ENCODE results near the gene F2. TPM values are rescaled to one million over a fixed set of nuclear protein-coding genes. Genes with fewer than 3 reads are reported as not detected.
A peak's percentile ranks its signal among the peaks of the same experiment; 100 is the strongest.

The F2 gene
- total and polyA plus RNA-seq, 2 of the 13 experiments (the other 11 are each of a cell fraction or from before 2014, with no cell fraction given): 330 to 801 TPM

- peak; percentile 92 for TF ChIP-seq HNF1A (IDR thresholded peaks at IDR 0.05; ENCODE audit: low read depth)
- peak; percentile 97 for TF ChIP-seq HNF1A (CRISPR knock-in tag; IDR thresholded peaks at IDR 0.05; ENCODE audit: borderline replicate concordance)
- TF ChIP-seq ZNF556 (CRISPR knock-in tag; IDR thresholded peaks at IDR 0.05; ENCODE audit: borderline replicate concordance): peak; percentile 50; the same call in 1 of the 2 replicates
- peak; percentile 59; the same call in 1 of the 2 replicates for TF ChIP-seq ZNF747 (CRISPR knock-in tag; IDR thresholded peaks at IDR 0.05; ENCODE audit: borderline replicate concordance)
- TF ChIP-seq ZNF724P (CRISPR knock-in tag; IDR thresholded peaks at IDR 0.05; ENCODE audit: borderline replicate concordance): 0 out of 2 replicates have a peak, but pooled peaks have one; percentile 68
- TF ChIP-seq SIX1 (CRISPR knock-in tag; IDR thresholded peaks at IDR 0.05; ENCODE audit: borderline replicate concordance): no peak
- TF ChIP-seq FOXO4 (CRISPR knock-in tag; conservative IDR thresholded peaks at IDR 0.05): 0 out of 2 replicates have a peak, but pooled peaks have one; percentile 87
- peak; percentile 50 for TF ChIP-seq ZNF883 (CRISPR knock-in tag; IDR thresholded peaks at IDR 0.05; ENCODE audit: not compliant biosample characterization)
- no peak; the same call in 1 of the 2 replicates for TF ChIP-seq ZNF460 (CRISPR knock-in tag; IDR thresholded peaks at IDR 0.05; ENCODE audit: borderline replicate concordance)
- TF ChIP-seq NKX3-1 (CRISPR knock-in tag; IDR thresholded peaks at IDR 0.05): peak; percentile 41; the same call in 1 of the 2 replicates
- no peak for TF ChIP-seq NFE2L1 (CRISPR knock-in tag; IDR thresholded peaks at IDR 0.05; ENCODE audit: borderline replicate concordance)
- TF ChIP-seq MXI1 (IDR thresholded peaks at IDR 0.05; ENCODE audit: borderline replicate concordance, low read depth, low read length): peak; percentile 46; the same call in 1 of the 3 replicates
- TF ChIP-seq IRX3 (CRISPR knock-in tag; IDR thresholded peaks at IDR 0.05; ENCODE audit: borderline replicate concordance, low read depth): no peak
- TF ChIP-seq RARG (CRISPR knock-in tag; IDR thresholded peaks at IDR 0.05; ENCODE audit: low read depth): no peak
- TF ChIP-seq ZNF577 (CRISPR knock-in tag; IDR thresholded peaks at IDR 0.05; ENCODE audit: borderline replicate concordance, low read depth): no peak
- peak; percentile 94 for TF ChIP-seq FOXP4 (CRISPR knock-in tag; IDR thresholded peaks at IDR 0.05)
- TF ChIP-seq TGIF2 (CRISPR knock-in tag; IDR thresholded peaks at IDR 0.05): 0 out of 2 replicates have a peak, but pooled peaks have one; percentile 62
- TF ChIP-seq TRIM24 (CRISPR knock-in tag; IDR thresholded peaks at IDR 0.05): no peak; the same call in 1 of the 2 replicates
- TF ChIP-seq CREBL2 (CRISPR knock-in tag; IDR thresholded peaks at IDR 0.05; ENCODE audit: borderline replicate concordance): no peak
- TF ChIP-seq ELF3 (CRISPR knock-in tag; IDR thresholded peaks at IDR 0.05): peak; percentile 95
- TF ChIP-seq ZBTB7A (CRISPR knock-in tag; IDR thresholded peaks at IDR 0.05): peak; percentile 96
Measured at GRCh38 chr11:46718155-46719019, 626 bp upstream of the F2 start (continued).
